ENCODE results near the gene EEF1A2. TPM values are rescaled to one million over a fixed set of nuclear protein-coding genes. Genes with fewer than 3 reads are reported as not detected.

The EEF1A2 gene
- 138 to 177 TPM (median 153 TPM) in 5 replicates for total RNA-seq (2022; extraction: Qiagen RNA extraction)

GRCh38 chr20:63498960-63499337, at the start of gene EEF1A2:
TSS of gene EEF1A2 (minus strand) at chr20:63499083. CDS start at chr20:63497763, 1,320 bp downstream.

GRCh38 chr20:63547725-63548480, 49.0 kb upstream of the EEF1A2 start, which contains the start of gene SRMS:
TSS of gene SRMS (minus strand) at chr20:63547749. CDS start at chr20:63547463, 286 bp downstream.

GRCh38 chr20:63536997-63537524, 38.2 kb upstream of the EEF1A2 start, which contains the start of gene PTK6:
TSS of gene PTK6 (minus strand) at chr20:63537376. CDS start at chr20:63537314, 62 bp downstream.

GRCh38 chr20:63520504-63520933, 21.6 kb upstream of the EEF1A2 start, which contains the start of gene PPDPF:
TSS of gene PPDPF (plus strand) at chr20:63520765. CDS start at chr20:63521309, 544 bp downstream.

GRCh38 chr20:63471981-63472831, 26.7 kb downstream of the EEF1A2 start, which contains the start of gene KCNQ2:
TSS of gene KCNQ2 (minus strand) at chr20:63472655. CDS start at chr20:63472463, 192 bp downstream.

Other genes with a start within 250 kb of the EEF1A2 start
- 3.9 to 6.9 TPM (median 4.7 TPM) in 5 replicates for gene NKAIN4, start 244.6 kb downstream of the EEF1A2 start, total RNA-seq (2022; extraction: Qiagen RNA extraction)
- gene ARFGAP1, start 226.3 kb downstream of the EEF1A2 start, total RNA-seq (2022; extraction: Qiagen RNA extraction): 45.2 to 68.0 TPM (median 57.2 TPM) in 5 replicates
- 0.34 to 1.1 TPM (median 0.67 TPM) in 5 replicates for gene COL20A1, start 205.9 kb downstream of the EEF1A2 start, total RNA-seq (2022; extraction: Qiagen RNA extraction)
- gene CHRNA4, start 137.7 kb downstream of the EEF1A2 start, total RNA-seq (2022; extraction: Qiagen RNA extraction): 0.14 to 0.53 TPM (median 0.38 TPM) in 5 replicates
- gene KCNQ2, start 26.4 kb downstream of the EEF1A2 start, total RNA-seq (2022; extraction: Qiagen RNA extraction): 0.22 to 0.64 TPM (median 0.44 TPM) in 5 replicates
- 259 to 387 TPM (median 340 TPM) in 5 replicates for gene PPDPF, start 21.7 kb upstream of the EEF1A2 start, total RNA-seq (2022; extraction: Qiagen RNA extraction)
- gene PTK6, start 38.3 kb upstream of the EEF1A2 start, total RNA-seq (2022; extraction: Qiagen RNA extraction): 2.7 to 4.0 TPM (median 3.2 TPM) in 5 replicates
- 0.06 to 0.25 TPM (median 0.09 TPM) in 5 replicates for gene SRMS, start 48.7 kb upstream of the EEF1A2 start, total RNA-seq (2022; extraction: Qiagen RNA extraction)
- gene FNDC11, start 55.1 kb upstream of the EEF1A2 start, total RNA-seq (2022; extraction: Qiagen RNA extraction): 0.17 to 0.29 TPM (median 0.21 TPM) in 5 replicates
- gene HELZ2, start 75.2 kb upstream of the EEF1A2 start, total RNA-seq (2022; extraction: Qiagen RNA extraction): 30.2 to 39.3 TPM (median 31.3 TPM) in 5 replicates
- gene GMEB2, start 128.0 kb upstream of the EEF1A2 start, total RNA-seq (2022; extraction: Qiagen RNA extraction): 8.5 to 10.5 TPM (median 10.0 TPM) in 5 replicates
- 7.1 to 11.5 TPM (median 9.5 TPM) in 5 replicates for gene STMN3, start 154.3 kb upstream of the EEF1A2 start, total RNA-seq (2022; extraction: Qiagen RNA extraction)
- gene RTEL1, start 159.2 kb upstream of the EEF1A2 start, total RNA-seq (2022; extraction: Qiagen RNA extraction): 4.1 to 7.9 TPM (median 5.6 TPM) in 5 replicates
- gene TNFRSF6B, start 197.6 kb upstream of the EEF1A2 start, total RNA-seq (2022; extraction: Qiagen RNA extraction): 0.22 to 0.87 TPM (median 0.69 TPM) in 5 replicates
- gene ARFRP1, start 208.9 kb upstream of the EEF1A2 start, total RNA-seq (2022; extraction: Qiagen RNA extraction): 30.6 to 43.0 TPM (median 36.4 TPM) in 5 replicates
- 20.1 to 30.0 TPM (median 26.1 TPM) in 5 replicates for gene ZGPAT, start 209.0 kb upstream of the EEF1A2 start, total RNA-seq (2022; extraction: Qiagen RNA extraction)
- gene LIME1, start 237.6 kb upstream of the EEF1A2 start, total RNA-seq (2022; extraction: Qiagen RNA extraction): 3.7 to 10.8 TPM (median 9.0 TPM) in 5 replicates
- 55.9 to 101 TPM (median 89.8 TPM) in 5 replicates for gene SLC2A4RG, start 240.7 kb upstream of the EEF1A2 start, total RNA-seq (2022; extraction: Qiagen RNA extraction)